Measurements from ENCODE around the gene SLC22A5.

SLC22A5 gene

GRCh38 chr5:132439521-132440089 lies 70.1 kb downstream of the SLC22A5 start:
- Histone ChIP-seq H3K9me3 (ENCODE audit: low read length) (no peaks in the 10 kb centered on the region), H3K4me3 (ENCODE audit: low read depth, low read length, poor library complexity, severe bottlenecking) (no peak overlapping the region), H3K4me1 (ENCODE audit: insufficient read depth, low read length, severe bottlenecking) (peaks cover 8% of the 10 kb centered on the region), H2AFZ (ENCODE audit: low read length) (no peak overlapping the region), H3K27me3 (ENCODE audit: insufficient read depth, low read length) (no peaks in the 10 kb centered on the region), H3K9me2 (ENCODE audit: low read depth, low read length) (no peaks in the 10 kb centered on the region), H4K20me1 (ENCODE audit: insufficient read depth, low read length) (no peaks in the 10 kb centered on the region), H3K27ac (ENCODE audit: low read depth, low read length, poor library complexity, severe bottlenecking) (no peak overlapping the region), H3K36me3 (ENCODE audit: insufficient read depth, low read length) (no peaks in the 10 kb centered on the region; the same call in 1 of the 2 replicates), H3K4me2 (ENCODE audit: low read length) (no peak overlapping the region), H3K9ac (ENCODE audit: low read length) (no peak overlapping the region), H3K79me2 (ENCODE audit: insufficient read depth, low read length) (no peaks in the 10 kb centered on the region), H3F3A (ENCODE audit: insufficient read depth, low read length) (no peaks in the 10 kb centered on the region)
- no peak for TF ChIP-seq CTCF (IDR thresholded peaks at IDR 0.05; ENCODE audit: low read length)
- no peak for TF ChIP-seq EZH2 (IDR thresholded peaks at IDR 0.05; ENCODE audit: borderline replicate concordance, low read length)

GRCh38 chr5:132444061-132444460 lies 74.6 kb downstream of the SLC22A5 start:
- Histone ChIP-seq H4K20me1 (ENCODE audit: insufficient read depth, low read length) (no peaks in the 10 kb centered on the region), H3K79me2 (ENCODE audit: insufficient read depth, low read length) (no peaks in the 10 kb centered on the region), H2AFZ (ENCODE audit: low read length) (no peak overlapping the region), H3K4me2 (ENCODE audit: low read length) (no peak overlapping the region), H3K4me3 (ENCODE audit: low read depth, low read length, poor library complexity, severe bottlenecking) (no peak overlapping the region), H3K4me1 (ENCODE audit: insufficient read depth, low read length, severe bottlenecking) (no peaks in the 10 kb centered on the region), H3K27ac (ENCODE audit: low read depth, low read length, poor library complexity, severe bottlenecking) (no peak overlapping the region), H3K9ac (ENCODE audit: low read length) (no peak overlapping the region), H3K9me3 (ENCODE audit: low read length) (no peaks in the 10 kb centered on the region), H3F3A (ENCODE audit: insufficient read depth, low read length) (no peaks in the 10 kb centered on the region), H3K36me3 (ENCODE audit: insufficient read depth, low read length) (no peaks in the 10 kb centered on the region; the same call in 1 of the 2 replicates), H3K27me3 (ENCODE audit: insufficient read depth, low read length) (no peaks in the 10 kb centered on the region), H3K9me2 (ENCODE audit: low read depth, low read length) (no peaks in the 10 kb centered on the region)
- TF ChIP-seq CTCF (IDR thresholded peaks at IDR 0.05; ENCODE audit: low read length): no peak
- no peak for TF ChIP-seq EZH2 (IDR thresholded peaks at IDR 0.05; ENCODE audit: borderline replicate concordance, low read length)

Measured in OCI-LY1 (cell line).